T-helper 1 cell treated with Interleukin-12 subunit alpha and Interleukin-12 subunit beta and Interleukin-4 antibody, amounts not matched to agents 30 μg/mL and 1 μg/mL, for 36 hours (primary cell): Measurements from ENCODE around the gene GRAMD1A.
"Not testable (repeated sequence)": the region's sequence is repeated elsewhere in the genome, so short reads cannot be mapped to it uniquely, and the experiment has no call there.

Experiments used
- H3K27ac Mint-ChIP-seq: one replicate; pipeline ENCODE4 v1.8.0; 2021; ENCODE audit warnings: mild to moderate bottlenecking, mixed read lengths
- H3K27me3 Mint-ChIP-seq: one replicate; pipeline ENCODE4 v1.8.0; 2021; ENCODE audit warnings: low read depth, mixed read lengths
- H3K36me3 Mint-ChIP-seq: one replicate; pipeline ENCODE4 v1.8.0; 2021; ENCODE audit warnings: low read depth, mixed read lengths
- H3K4me1 Mint-ChIP-seq: one replicate; pipeline ENCODE4 v1.8.0; 2021; ENCODE audit warnings: low read depth, mixed read lengths
- H3K4me3 Mint-ChIP-seq: one replicate; pipeline ENCODE4 v1.8.0; 2021; ENCODE audit warnings: mild to moderate bottlenecking, moderate library complexity, mixed read lengths
- H3K9me3 Mint-ChIP-seq: one replicate; pipeline ENCODE4 v1.8.0; 2021; ENCODE audit warnings: mixed read lengths

The GRAMD1A gene

DNA sequence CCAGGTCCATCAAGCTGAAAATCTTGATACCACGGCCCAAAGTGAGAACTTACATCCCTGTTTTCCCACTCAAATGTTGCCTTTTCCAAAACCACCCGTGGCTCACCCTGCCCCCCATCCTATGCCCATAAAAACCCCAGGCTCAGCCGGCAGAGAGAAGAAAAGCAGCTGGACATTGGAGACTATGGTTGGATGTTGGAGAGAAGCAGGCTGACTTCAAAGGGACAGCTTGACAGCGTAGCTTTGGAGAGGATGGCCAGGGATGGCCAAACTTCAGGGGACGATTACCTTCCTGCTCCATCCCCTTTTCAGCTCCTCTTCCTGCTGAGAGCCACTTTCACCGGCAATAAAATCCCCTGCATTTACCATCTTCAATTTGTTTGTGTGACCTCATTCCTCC, 32.6 kb upstream of the GRAMD1A start:
- H3K27ac Mint-ChIP-seq = no peak overlapping the region
- peaks cover 14% of the 10 kb centered on the region for H3K36me3 Mint-ChIP-seq
- H3K9me3 Mint-ChIP-seq = peaks cover 38% of the 10 kb centered on the region
- H3K4me3 Mint-ChIP-seq = no peak overlapping the region
- peaks cover 4% of the 10 kb centered on the region for H3K27me3 Mint-ChIP-seq
- H3K4me1 Mint-ChIP-seq = peaks cover 13% of the 10 kb centered on the region

DNA sequence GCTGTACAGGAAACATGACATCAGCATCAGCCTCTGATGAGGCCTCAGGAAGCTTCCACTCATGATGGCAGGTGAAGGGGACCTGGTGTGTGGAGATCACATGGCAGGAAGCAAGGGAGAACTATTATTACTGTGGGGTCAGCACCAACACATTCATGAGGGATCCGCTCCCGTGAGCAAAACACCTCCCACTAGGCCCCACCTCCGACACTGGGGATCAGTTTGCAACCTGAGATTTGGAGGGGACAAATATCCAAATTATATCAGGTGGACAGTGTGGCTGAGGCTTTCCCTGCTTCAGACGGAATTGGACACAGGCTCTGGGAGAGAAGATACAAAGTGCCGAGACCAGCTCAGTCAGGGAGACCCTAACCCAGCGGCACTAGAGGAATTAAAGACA, 30.4 kb upstream of the GRAMD1A start:
- Mint-ChIP-seq H3K27me3 (peaks cover 4% of the 10 kb centered on the region), H3K36me3 (peaks cover 6% of the 10 kb centered on the region), H3K9me3 (peaks cover 30% of the 10 kb centered on the region), H3K4me1 (peaks cover 10% of the 10 kb centered on the region), H3K27ac (no peak overlapping the region), H3K4me3 (no peak overlapping the region)

DNA sequence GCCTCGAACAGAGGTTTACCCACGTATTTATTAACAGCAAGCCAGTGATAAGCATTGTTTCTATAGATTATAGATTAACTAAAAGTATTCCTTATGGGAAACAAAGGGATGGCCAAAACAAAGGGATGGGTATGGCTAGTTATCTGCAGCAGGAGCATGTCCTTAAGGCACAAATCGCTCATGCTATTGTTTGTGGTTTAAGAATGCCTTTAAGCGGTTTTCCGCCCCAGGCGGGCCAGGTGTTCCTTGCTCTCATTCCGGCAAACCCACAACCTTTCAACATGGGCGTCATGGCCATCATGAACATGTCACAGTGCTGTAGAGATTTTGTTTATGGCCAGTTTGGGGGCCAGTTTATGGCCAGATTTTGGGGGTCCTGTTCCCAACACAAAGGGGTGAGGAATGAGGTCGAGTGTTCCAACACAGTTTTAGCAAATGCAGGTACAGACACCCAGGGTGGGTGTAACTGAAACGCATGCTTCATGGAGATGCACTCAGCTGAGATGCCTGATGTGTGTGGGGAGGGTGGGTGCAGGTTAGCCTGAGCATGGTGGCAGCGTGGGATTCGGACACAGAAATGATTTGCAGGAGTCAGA, 29.8 kb upstream of the GRAMD1A start:
- not testable (repeated sequence) for H3K27ac Mint-ChIP-seq, H3K4me3 Mint-ChIP-seq
- H3K9me3 Mint-ChIP-seq = peaks cover 30% of the 10 kb centered on the region

DNA sequence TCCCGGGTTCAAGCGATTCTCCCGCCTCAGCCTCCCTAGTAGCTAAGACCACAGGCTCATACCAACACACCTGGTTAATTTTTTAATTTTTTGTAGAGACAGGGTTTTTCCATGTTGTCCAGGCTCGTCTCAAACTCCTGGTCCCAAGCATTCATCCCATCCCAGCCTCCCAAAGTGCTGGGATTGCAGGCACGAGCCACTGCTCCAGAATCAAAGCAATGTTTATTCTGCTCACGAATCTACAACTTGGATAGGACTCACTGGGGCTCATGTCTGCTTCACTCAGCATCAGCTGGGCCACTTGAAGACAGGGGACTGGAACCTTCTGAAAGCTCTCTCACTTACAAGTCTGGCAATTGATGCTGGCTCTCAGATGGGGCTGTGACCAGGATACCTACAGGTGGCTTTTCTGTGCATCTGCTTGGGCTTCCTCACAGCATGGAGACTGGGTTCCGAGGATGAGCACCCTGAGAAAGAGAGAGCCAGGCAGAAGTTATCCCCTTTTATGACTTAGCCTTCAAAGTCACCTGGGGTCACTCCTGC, 27.9 kb upstream of the GRAMD1A start:
- H3K4me3 Mint-ChIP-seq = no peak overlapping the region
- no peak overlapping the region for H3K27ac Mint-ChIP-seq
- H3K4me1 Mint-ChIP-seq = peaks cover 7% of the 10 kb centered on the region
- peaks cover 26% of the 10 kb centered on the region for H3K9me3 Mint-ChIP-seq
- peaks cover 2% of the 10 kb centered on the region for H3K36me3 Mint-ChIP-seq
- no peaks in the 10 kb centered on the region for H3K27me3 Mint-ChIP-seq

More for the DNA sequence above, 29.8 kb upstream of the GRAMD1A start:
- H3K27me3 Mint-ChIP-seq, H3K4me1 Mint-ChIP-seq, H3K36me3 Mint-ChIP-seq: not testable (repeated sequence)

DNA sequence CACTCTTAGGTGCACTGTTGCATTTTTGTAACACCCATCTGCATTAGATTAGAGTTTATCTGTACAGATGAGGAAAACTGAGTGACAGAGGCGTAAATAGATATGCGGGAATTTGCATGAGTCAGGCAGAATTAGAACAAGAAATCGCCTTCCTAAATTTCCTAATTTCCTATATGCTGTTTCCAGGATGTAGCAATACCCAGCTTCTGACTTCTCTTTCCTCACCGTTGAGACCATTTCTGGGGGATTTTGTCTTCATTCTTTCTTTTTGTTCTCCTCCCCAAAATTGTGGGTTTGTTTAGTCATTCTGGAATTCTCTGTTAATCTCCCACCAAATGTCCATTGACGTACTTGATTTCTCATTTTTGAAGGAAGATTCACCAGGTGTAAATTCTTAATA, 25.5 kb upstream of the GRAMD1A start:
- Mint-ChIP-seq H3K9me3 (peaks cover 11% of the 10 kb centered on the region), H3K27ac (no peak overlapping the region), H3K4me1 (peaks cover 7% of the 10 kb centered on the region), H3K27me3 (no peaks in the 10 kb centered on the region), H3K36me3 (no peaks in the 10 kb centered on the region), H3K4me3 (no peak overlapping the region)

DNA sequence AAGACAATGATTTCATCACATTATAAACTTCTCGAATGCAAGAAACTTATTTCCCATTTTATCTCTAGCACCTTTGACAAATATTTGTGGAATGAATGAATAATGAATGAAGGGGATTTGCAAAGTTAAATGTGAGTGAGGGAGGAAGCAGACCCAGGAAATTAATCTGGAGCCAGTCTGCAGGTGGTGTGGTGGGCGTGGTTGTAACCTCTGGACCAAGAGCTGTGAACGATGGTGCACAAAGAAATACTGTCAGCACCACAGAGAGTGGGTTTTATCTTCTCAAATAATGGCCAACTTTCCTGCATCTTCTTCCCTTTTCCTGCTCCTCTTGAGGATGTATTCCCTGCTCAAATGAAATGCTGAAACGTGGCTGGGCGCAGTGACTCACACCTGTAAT, 25.1 kb upstream of the GRAMD1A start:
- no peak overlapping the region for H3K4me3 Mint-ChIP-seq
- no peak overlapping the region for H3K27ac Mint-ChIP-seq
- peaks cover 7% of the 10 kb centered on the region for H3K4me1 Mint-ChIP-seq
- peaks cover 7% of the 10 kb centered on the region for H3K9me3 Mint-ChIP-seq
- H3K36me3 Mint-ChIP-seq = no peaks in the 10 kb centered on the region
- H3K27me3 Mint-ChIP-seq = no peaks in the 10 kb centered on the region

DNA sequence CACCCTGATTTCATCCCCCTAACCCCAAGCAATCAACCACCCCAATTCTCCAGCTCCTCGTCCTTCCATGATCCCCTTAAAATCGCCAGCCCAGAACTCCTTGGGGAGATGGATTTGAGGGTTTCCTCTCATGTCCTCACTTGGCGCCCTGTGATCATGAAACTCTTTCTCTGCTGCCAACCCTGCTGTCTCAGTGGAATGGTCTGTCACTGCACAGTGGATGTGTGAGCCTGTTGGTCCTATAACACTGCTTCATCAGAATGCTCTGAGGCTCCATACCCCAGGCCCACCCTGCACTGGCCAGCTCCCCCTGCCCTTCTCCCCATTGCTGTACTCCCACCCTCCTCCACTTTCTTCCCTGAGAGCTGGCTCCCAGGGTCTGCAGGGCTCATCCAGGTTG, 23.5 kb upstream of the GRAMD1A start:
- Mint-ChIP-seq H3K4me3 (no peak overlapping the region), H3K27me3 (no peaks in the 10 kb centered on the region), H3K9me3 (peaks cover 7% of the 10 kb centered on the region), H3K36me3 (no peaks in the 10 kb centered on the region), H3K4me1 (peaks cover 7% of the 10 kb centered on the region), H3K27ac (no peak overlapping the region)

DNA sequence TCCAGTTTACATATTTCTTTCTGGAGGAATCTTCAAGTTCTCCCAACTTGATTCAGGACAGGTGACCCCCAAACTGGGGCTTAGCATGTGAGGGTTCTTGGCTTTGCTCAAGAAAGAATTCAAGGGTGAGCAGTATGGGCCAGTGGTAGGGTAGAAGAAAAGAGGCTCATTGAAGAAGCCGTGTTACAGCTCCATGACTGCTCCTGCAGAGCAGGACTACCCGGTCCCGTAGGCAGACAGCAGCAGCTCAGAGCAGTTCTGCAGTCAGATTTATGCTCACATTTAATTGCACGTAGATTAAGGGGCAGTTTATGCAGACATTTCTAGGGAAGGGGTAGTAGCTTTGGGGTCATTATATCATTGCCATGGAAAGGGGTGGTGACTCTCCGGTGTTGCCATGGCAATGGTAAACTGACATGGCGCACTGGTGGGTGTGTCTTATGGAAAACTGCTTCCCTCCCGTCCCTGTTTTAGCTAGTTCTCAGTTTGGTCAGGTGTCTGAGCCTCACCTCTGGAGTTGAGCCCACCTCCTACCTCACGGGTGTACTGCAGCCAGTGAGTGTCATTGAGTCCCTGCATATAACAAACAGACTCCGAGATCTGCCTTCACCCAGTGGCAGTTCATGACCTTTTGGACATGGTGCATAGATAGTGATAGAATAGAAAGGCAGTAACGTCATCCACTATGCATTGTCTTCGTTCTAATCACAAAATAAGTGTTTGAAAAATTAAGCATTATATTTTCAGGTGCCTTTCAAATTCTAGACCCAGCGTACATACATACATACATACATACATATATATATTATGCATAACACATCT, 20.1 kb upstream of the GRAMD1A start:
- no peak overlapping the region for H3K27ac Mint-ChIP-seq
- H3K36me3 Mint-ChIP-seq = no peaks in the 10 kb centered on the region
- H3K4me3 Mint-ChIP-seq = no peak overlapping the region
- H3K4me1 Mint-ChIP-seq = peaks cover under 1% of the 10 kb centered on the region
- H3K27me3 Mint-ChIP-seq = peaks cover 11% of the 10 kb centered on the region
- H3K9me3 Mint-ChIP-seq = peaks cover 7% of the 10 kb centered on the region

DNA sequence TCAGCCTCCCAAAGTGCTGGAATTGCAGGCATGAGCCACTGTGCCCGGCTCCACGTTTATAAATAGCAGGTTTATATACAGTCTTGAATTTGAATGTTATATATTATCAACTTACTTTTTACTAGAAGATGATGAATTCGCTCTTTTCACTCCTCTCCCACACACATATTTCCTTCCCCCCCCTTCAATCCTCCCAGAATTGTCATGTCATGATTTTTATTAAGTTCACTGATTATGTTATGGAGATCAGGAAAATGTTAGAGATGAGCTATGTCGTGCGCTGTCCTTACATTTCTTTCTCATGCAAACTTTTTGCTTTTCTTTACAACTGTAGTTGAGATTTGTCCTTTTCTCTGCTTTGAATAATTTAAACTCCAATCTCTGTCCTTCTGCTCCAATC, 17.8 kb upstream of the GRAMD1A start:
- H3K27me3 Mint-ChIP-seq = peaks cover 11% of the 10 kb centered on the region
- peaks cover 9% of the 10 kb centered on the region for H3K4me1 Mint-ChIP-seq
- no peaks in the 10 kb centered on the region for H3K9me3 Mint-ChIP-seq
- H3K27ac Mint-ChIP-seq = no peak overlapping the region
- no peaks in the 10 kb centered on the region for H3K36me3 Mint-ChIP-seq
- no peak overlapping the region for H3K4me3 Mint-ChIP-seq

DNA sequence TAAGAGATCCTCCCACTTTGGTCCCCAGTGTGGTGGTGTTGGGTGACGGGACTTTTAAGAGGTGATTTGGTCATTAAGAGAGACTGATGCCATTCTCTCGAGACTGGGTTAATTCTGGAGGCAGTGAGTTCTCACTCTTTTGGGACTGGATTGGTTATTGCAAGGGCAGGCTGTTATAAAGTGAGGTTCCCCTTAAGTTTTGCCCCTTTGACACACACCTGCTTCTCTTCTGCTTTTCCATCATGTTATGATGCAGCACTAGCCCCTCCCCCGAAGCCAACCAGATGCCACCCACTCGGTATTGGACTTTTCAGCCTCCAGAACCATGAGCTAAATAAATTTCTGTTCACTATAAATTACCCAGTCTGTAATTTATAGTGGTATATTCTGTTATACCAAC, 16.3 kb upstream of the GRAMD1A start:
- Mint-ChIP-seq H3K27ac (no peak overlapping the region), H3K4me3 (no peak overlapping the region), H3K4me1 (peaks cover 9% of the 10 kb centered on the region), H3K9me3 (no peaks in the 10 kb centered on the region), H3K27me3 (peaks cover 11% of the 10 kb centered on the region), H3K36me3 (no peaks in the 10 kb centered on the region)

DNA sequence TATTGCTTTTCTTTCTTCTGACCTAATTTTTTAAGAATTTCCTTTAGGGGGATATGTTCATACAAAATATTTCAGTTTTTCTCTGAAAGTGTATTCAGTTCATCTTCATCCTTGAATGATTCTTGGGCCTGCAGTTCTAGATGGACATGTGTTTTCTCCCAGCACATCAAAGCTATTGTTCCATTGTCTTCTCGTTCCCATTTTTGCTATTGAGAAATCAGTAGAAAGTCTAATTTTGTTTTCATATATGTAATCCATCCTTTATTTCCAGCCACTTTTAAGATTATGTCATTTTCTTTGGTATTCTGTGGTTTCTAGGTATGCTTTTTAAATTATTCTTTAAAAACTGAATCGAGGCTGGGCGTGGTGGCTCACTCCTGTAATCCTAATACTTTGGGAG, 15.8 kb upstream of the GRAMD1A start:
- Mint-ChIP-seq H3K27ac (no peak overlapping the region), H3K27me3 (peaks cover 11% of the 10 kb centered on the region), H3K36me3 (no peaks in the 10 kb centered on the region), H3K9me3 (no peaks in the 10 kb centered on the region), H3K4me1 (peaks cover 9% of the 10 kb centered on the region), H3K4me3 (no peak overlapping the region)

DNA sequence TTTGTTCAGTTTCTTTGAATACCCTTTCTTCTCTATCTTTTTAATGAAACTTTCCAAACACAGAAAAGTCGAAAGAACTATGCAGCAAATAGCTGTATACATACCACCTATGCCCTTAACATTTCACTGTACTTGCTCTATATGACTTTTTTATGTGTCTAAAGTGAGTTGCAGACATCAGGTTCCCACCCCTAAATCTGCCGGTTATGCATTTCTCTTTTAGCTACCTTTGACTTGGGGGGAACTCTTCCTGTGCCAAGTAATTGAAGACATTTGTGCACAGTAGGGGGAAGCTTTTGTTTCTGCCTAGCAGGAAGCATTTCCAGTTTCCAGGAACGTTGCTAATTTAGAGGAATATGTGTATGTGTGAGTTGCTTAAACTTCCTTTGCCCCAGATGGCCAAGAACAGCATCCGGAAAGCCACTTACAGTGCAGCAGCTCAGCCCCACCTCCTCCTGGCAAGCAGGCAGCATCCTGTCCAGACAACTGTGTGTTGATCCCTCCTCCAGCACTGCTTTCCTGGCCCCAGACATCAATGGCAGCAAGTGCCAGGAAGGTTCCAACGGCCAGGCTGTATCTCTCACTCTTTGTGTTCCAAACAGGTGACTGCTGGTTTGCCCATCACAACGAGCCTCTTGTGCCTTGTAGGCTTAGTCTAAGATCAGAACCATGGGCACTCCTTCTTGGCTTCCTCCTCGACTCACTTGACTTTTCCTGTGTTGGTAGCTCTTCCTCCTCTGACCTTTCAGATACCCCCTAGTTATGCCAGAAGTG, 14.7 kb upstream of the GRAMD1A start:
- Mint-ChIP-seq H3K27ac (peak overlapping the region; percentile 46), H3K27me3 (peaks cover 11% of the 10 kb centered on the region), H3K36me3 (no peaks in the 10 kb centered on the region), H3K4me1 (peaks cover 10% of the 10 kb centered on the region), H3K9me3 (no peaks in the 10 kb centered on the region), H3K4me3 (no peak overlapping the region)

DNA sequence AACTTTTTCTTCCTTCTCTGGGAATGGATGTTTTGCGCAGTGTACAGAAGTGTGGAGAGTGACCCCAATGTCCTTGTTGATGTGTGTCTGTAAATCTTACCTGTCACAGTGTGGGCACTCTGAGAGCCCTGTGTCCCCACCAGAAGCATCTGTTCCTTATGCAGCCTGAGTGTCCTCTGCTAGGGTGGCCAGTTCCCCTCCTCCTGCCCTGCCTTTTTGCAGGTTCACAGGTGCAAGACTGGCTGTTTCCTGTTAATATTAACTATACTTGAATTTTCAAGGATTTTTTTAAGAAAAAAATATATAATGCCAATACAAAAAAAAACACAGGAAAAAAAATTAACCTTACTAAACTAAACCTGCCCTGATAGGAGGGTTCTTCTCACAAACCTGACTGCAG, 12.0 kb upstream of the GRAMD1A start:
- H3K4me1 Mint-ChIP-seq = peaks cover 12% of the 10 kb centered on the region
- no peak overlapping the region for H3K27ac Mint-ChIP-seq
- H3K36me3 Mint-ChIP-seq = no peaks in the 10 kb centered on the region
- H3K4me3 Mint-ChIP-seq = no peak overlapping the region
- no peaks in the 10 kb centered on the region for H3K9me3 Mint-ChIP-seq
- peaks cover under 1% of the 10 kb centered on the region for H3K27me3 Mint-ChIP-seq

DNA sequence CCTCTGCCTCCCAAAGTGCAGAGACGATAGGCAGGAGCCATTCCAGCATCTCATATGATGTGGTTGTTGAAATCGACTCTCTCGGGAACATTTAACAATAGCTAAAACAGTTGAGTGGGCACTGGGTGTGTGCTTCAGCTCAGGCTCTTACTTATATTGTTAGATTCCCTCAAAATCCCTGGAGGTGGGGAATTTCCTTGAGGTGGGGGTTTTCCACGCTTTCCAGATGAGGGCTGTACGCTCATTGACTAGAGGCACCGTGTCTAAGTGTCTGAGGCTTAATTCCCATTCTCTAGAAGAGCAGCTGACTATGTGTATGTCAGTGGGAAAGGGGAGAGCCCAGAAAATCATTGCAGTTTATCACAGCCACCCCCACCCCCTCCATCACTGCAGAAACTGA, 10.8 kb upstream of the GRAMD1A start:
- Mint-ChIP-seq H3K27me3 (no peaks in the 10 kb centered on the region), H3K27ac (no peak overlapping the region), H3K9me3 (no peaks in the 10 kb centered on the region), H3K4me1 (peaks cover 12% of the 10 kb centered on the region), H3K36me3 (no peaks in the 10 kb centered on the region), H3K4me3 (no peak overlapping the region)
